HTR-8/SVneo (cell line): ENCODE measurements around the gene NOL3.

ENCODE experiments used
- DNase-seq: peaks from one replicate; pipeline ENCODE4 v3.0.0; 2011; ENCODE audit warnings: low spot score, mixed read lengths; ENCODE audit not compliant: insufficient read length
- FAIRE-seq: peaks from 2 replicates; lab custom pipeline; 2011; peaks lifted over from hg19 to GRCh38; lab: Jason Lieb, UNC

The NOL3 gene

GRCh38 chr16:67201411-67202345 lies 31.3 kb downstream of the NOL3 start:
- FAIRE-seq, result no peak

GRCh38 chr16:67202426-67202825 lies 32.1 kb downstream of the NOL3 start:
- FAIRE-seq (no peak), DNase-seq (no peak)

More at GRCh38 chr16:67201411-67202345, 31.3 kb downstream of the NOL3 start:
- no peak for DNase-seq

GRCh38 chr16:67202956-67203493 lies 32.7 kb downstream of the NOL3 start:
- FAIRE-seq (no peak), DNase-seq (no peak)

GRCh38 chr16:67204076-67204475 lies 33.7 kb downstream of the NOL3 start:
- FAIRE-seq (no peak), DNase-seq (no peak)

GRCh38 chr16:67206129-67206837 lies 35.9 kb downstream of the NOL3 start:
- DNase-seq, result no peak
- peak; percentile 52 for FAIRE-seq

- FAIRE-seq (no peak), DNase-seq (peak; percentile 40)
Measured at GRCh38 chr16:67206838-67207248, 36.5 kb downstream of the NOL3 start.

GRCh38 chr16:67207249-67208091 lies 37.1 kb downstream of the NOL3 start:
- DNase-seq (peak; percentile 28), FAIRE-seq (peak; percentile 83)

- FAIRE-seq (no peak), DNase-seq (no peak)
Measured at GRCh38 chr16:67208154-67208896, 38.0 kb downstream of the NOL3 start.

GRCh38 chr16:67209565-67209964 lies 39.2 kb downstream of the NOL3 start:
- DNase-seq, result no peak
- FAIRE-seq, result no peak

GRCh38 chr16:67210069-67210937 lies 40.0 kb downstream of the NOL3 start:
- no peak for DNase-seq

GRCh38 chr16:67211674-67212073 lies 41.3 kb downstream of the NOL3 start:
- FAIRE-seq, result peak; percentile 70
- no peak for DNase-seq

More at GRCh38 chr16:67210069-67210937, 40.0 kb downstream of the NOL3 start:
- no peak for FAIRE-seq

GRCh38 chr16:67212766-67213165 lies 42.4 kb downstream of the NOL3 start:
- no peak for FAIRE-seq
- DNase-seq, result no peak

- DNase-seq (no peak), FAIRE-seq (no peak)
Measured at GRCh38 chr16:67213197-67214019, 43.1 kb downstream of the NOL3 start.

- FAIRE-seq (no peak), DNase-seq (no peak)
Measured at GRCh38 chr16:67215706-67216105, 45.4 kb downstream of the NOL3 start.

GRCh38 chr16:67216612-67217490 lies 46.5 kb downstream of the NOL3 start:
- DNase-seq (no peak), FAIRE-seq (peak; percentile 42)

GRCh38 chr16:67223992-67224391 lies 53.7 kb downstream of the NOL3 start:
- no peak for DNase-seq
- no peak for FAIRE-seq
